GM18511 (cell line): ENCODE measurements around the gene RASA3.
"Not testable (repeated sequence)": the region's sequence is repeated elsewhere in the genome, so short reads cannot be mapped to it uniquely, and the experiment has no call there.

ENCODE experiments used
- ATAC-seq: cut with Tn5 transposase; IDR thresholded peaks from one replicate; pipeline ENCODE4 v1.9.1; 2021; ENCODE audit warnings: mild to moderate bottlenecking, moderate library complexity; ENCODE audit not compliant: unreplicated experiment

Gene RASA3

DNA sequence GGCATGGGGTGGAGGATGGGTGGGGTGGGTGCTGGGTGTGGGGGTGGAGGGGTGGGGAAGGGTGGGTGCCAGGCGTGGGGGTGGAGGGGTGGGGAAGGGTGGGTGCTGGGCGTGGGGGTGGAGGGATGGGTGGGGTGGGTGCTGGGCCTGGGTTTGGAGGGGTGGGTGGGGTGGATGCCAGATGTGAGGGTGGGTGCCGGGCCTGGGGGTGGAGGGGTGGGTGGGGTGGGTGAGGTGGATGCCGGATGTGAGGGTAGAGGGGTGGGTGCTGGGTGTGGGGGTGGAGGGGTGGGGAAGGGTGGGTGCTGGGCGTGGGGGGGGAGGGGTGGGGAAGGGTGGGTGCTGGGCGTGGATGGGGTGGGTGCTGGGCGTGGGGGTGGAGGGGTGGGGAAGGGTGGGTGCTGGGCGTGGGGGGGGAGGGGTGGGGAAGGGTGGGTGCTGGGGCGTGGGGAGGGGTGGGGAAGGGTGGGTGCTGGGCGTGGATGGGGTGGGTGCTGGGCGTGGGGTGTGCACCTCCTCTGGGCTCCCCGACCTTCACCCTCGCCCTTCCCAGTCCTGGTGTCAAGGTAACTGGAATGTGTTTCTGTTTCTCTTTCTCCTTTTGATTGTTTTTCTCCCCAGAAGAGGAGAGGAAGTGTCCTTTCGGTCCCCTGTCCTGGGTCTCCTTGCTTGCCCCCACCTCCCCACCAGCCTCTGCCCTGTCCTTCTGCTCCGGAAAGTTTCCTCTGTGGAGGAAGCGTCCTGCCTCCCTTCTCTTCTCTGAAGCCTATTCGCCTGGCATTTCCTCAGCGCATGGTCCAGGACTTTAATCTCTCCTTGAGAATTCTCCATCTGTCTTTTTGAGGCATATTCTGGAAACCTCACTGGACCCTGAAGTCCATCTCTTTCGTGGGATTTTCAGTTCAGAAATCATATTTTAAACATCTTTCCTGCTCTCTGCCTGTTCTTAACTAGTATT is 23.8 kb upstream of the RASA3 start:
- ATAC-seq, result no peak

DNA sequence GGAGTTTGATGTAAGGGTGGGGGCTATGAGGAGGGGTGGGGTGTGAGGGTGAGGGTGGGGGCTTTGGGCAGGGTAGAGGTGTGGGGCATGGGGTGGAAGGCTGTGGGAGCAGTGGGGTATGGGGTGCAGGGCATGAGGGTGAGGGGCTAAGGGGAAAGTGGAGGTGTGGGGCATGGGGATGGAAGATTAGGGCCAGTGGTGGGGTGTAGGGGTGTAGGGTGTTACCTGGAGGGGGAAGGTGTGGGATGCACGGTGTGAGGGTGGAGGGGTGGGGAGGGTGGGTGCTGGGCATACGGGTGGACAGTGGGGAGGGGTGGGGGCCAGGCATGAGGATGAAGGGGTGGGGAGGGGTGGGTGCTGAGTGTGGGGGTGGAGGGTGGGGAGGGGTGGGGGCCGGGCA is 22.9 kb upstream of the RASA3 start:
- ATAC-seq, result no peak

DNA sequence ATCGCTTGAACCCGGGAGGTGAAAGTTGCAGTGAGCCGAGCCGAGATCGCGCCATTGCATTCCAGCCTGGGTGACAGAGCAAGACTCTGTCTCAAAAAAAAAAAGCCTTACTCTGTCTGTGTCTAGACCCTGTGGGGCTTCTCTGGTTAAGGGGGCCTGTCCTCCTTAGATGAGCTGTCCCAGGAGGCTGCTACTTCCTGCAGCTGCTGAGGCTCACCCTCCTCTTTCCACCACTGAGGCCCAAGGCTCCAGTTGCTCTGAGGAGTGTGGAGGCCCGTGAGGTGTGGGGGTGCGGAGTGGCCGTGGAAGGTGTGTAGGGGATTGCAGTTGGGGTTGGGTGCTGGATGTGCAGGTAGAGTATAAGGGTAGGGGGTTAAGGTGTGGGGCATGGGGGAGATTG is 22.1 kb upstream of the RASA3 start:
- no peak for ATAC-seq

DNA sequence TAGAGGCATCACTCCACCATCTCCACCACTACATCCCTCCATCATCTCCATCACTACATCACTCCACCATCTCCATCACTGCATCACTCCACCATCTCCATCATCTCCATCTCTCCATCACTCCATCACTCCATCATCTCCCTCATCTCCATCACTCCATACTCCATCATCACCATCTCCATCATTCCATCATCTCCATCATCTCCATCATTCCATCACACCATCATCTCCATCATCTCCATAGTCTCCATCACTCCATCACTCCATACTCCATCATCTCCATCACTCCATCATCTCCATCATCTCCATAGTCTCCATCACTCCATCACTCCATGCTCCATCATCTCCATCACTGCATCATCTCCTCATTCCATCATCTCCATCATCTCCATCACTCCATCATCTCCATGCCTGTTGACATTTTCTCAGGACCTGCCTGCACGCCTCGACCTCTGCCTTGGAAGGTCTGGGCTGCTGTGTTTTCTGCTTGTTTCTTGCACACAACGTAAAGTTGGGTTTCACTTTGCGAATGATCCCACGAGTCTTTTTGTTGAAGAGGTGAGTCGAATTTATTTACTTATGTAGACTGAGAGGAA is 21.2 kb upstream of the RASA3 start:
- no peak for ATAC-seq

DNA sequence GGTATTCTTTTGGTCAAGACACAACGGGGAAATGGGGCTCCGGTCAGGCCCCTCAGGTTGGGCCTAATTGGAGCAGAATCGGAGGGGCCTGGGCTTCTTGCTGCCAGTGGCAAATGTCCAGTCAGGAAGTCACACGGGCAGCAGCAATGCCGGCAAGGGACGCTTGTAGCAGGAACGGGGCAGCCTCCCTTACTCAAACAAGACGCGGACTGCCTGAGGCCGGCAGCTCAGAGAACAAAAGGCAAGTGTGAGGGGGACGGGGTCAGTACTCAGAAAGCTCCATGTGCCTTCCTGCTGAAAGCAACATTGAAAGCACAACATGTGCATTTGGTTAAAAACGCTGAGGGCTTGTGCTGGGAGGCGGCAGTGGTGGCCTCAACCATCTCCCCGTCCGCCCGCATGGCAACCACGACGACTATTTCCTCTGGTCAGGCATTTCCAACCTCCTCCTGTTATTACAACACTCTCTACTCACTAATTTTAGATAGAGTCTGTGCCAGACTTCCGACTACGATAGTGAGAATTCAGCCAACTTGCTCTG is 20.5 kb upstream of the RASA3 start:
- no peak for ATAC-seq

DNA sequence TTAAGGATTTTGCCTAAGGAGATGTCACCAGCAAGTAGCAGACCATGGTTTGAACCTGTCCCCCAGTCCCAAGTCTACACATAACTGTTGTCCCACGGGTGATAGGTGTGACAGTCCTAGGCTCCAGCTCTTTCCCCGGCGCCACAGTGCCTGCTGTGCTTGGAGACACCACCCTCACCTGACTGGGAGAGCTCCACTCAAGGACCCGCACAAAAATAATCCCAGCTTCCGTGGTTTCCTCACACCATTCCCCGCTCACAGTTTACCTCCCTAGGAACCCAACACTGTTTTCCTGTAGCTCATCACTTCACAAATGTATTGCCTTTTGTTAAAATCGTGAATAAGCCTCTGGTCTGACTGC is 19.8 kb upstream of the RASA3 start:
- no peak for ATAC-seq

DNA sequence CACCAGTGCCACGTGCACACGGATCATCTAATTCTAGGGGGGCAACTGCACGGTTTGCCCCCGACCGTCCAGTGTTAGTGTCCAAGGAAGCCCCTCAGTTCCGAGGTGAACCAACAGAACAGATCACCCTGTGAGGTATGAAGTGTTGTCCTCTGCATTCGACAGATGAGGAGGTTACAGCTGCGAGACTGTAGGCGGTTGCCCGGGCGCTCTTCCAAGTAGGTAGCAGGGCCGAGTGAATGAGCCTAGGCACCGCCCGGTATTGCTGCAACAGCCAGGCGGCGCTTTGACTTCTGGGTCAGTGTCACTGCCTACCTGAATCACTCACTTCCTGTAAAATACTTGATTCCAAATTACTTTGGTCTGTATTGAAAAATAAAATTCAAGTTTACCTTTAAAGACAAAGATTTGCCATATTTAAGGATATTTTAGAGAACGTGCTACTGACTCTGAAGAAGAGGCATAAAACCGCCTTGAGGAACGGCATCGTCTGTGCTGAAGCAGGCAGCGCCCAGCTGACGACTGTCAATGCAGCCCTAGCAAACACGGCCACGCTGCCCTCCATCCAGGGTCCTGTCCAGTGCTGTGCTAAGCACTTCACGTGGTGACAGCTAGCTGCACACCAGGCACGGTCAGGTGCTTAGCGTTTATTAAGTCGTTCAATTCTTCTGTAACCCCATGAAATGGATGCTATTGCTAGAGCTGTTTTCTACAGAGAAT is 19.3 kb upstream of the RASA3 start:
- no peak for ATAC-seq

DNA sequence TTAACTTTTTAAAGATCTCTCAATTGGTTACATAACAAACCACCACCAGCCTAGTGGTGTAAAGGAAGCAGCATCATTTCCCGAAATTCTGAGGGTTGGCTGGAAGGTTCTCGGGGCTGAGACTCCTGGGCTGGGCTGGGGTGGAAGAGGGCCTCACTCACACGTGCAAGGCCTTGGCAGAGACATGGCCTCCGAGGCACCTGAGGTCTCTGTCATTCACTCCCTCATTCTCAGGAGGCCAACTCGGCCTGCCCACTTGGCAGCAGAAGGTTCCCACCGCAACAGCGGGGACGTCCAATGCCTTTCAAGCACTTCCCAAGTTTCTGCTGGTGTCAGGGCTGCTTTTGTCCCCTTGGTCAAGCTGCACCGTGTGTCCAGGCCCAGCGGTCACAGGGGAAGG is 18.6 kb upstream of the RASA3 start:
- no peak for ATAC-seq

DNA sequence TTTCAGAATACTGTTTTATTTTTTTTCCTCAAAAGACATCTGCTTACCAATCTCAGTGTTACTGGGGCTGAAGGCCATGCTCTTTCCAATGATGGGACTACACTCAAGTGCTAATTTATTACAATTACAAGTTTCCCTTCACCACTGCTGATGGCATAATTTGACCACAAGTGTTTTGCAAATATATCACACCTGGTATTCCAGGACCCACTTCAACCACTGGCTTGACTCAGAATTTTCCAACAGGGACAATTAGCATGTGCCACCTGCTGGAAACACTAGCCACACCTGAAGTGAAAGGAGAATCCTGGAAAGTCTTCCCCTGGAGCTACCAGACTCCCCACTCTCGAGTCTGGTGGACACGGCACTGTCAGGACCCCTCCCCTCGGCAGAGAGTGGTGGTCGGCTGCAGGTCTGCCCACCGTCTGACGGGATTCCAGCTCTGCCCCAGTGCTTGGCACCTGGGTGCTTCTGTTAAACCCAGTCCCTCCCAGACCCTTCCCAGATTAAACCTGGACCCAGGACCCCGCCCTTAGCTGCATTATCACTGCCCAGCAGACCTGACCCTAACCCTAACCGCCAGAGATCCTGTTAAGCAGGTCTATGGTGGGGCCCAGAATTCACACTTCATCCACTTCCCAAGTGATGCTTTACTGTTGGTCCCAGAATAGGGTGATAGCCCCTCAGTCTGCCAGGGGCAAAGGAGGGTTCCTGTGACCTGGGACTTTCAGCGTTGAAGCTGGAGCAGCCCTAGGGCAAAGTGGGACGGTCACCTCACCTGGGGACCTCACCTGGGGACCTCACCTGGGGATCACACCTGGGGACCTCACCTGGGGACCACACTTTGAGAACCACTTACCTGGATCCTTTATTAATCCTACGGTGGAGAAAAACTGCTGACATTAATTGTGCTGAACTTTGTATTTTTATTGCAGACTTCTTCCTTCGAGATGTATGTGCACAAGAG is 17.6 kb upstream of the RASA3 start:
- no peak for ATAC-seq

DNA sequence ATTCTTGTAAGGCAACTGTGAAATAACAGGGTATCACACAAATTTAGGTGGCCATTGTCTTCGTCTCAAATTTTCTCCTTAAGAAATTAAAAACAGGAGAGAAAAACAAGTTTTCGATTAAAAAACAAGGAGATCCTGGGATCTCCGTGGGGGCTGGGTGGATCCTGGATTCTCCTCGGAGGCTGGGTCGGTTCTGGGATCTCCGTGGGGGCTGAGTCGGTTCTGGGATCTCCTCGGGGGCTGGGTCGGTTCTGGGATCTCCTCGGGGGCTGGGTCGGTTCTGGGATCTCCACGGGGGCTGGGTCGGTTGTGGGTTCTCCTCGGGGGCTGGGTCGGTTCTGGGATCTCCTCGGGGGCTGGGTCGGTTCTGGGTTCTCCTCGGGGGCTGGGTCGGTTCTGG is 16.5 kb upstream of the RASA3 start:
- not testable (repeated sequence) for ATAC-seq

DNA sequence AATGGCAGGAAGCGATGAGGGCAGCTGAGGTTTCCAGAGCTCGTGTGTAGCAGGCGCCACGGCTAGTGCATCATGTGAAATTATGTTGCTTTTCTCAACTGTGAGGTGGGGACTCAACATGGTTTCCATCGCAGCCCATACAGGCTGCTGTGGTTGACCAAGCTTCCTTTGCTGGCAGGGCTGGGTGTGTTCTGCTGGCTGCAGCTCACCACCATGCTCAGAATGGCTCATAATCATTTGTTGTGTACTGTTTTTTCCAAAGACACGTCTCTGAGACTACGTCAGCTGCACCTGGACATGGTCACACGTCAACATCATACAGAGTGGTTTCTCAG is 16.1 kb upstream of the RASA3 start:
- peak; percentile 88 for ATAC-seq

DNA sequence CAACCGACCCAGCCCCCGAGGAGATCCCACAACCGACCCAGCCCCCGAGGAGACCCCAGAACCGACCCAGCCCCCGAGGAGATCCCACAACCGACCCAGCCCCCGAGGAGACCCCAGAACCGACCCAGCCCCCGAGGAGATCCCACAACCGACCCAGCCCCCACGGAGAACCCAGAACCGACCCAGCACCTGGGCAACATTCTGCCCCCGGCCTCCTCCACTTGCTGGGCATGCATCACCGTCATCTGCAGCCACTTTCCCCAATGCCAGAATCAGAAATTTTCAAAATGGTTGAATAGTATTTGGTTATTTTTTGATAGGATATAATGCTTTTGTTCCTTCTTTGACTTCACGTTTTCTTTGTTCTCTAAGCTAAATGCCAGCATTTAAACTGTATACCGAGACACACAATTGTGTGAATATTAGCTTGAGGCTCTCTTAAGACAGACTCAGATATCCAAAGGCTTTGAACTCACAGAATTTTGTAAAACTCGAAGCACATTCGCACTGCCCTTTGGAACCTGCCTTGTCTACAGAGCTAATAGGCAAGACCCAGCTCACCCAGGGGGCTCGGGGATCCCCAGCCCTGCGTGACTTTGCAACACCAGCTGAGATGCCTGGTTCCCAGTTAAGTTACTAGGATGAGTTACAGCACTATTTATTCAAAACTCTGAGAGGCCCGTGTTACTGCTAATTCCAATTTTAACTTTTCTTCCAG is 15.5 kb upstream of the RASA3 start:
- ATAC-seq, result peak; percentile 26

DNA sequence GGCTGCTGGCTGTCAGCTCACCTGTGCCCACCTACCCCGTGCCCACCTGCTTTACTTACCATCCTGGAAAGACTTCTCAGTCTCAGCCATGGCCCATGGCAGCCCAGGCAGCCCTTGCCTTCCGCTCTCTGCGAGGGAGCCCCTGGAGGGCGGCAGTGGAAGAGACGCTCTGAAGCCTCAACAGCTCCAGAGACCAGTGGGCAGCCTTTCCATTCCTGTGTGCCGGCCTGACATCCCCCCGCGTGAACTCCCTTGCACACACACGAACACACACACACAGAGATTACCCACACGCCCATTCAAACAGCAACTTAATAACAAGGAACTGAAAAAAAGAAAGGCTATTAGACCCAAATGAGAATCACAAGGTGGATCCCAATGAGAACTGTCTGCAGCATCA is 14.2 kb upstream of the RASA3 start:
- no peak for ATAC-seq

DNA sequence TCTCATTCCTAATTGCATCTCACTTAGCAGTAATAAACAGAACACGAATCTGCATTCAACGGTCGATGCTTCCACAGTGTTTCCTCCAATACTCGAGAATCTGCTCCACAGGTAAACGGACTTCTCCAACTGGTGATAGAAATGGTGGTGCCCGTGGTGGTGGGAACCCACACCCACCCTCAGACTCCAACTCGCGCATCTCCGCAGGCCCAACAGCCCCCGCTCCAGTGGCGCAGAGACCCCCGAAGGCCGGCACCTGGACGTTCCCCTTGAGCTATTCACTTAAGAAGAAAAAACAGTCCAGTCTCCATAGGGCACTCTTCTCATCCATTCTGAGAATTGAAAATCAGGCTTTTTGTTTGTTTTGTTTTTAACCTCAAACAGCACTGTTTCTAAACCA is 13.8 kb upstream of the RASA3 start:
- ATAC-seq, result no peak

DNA sequence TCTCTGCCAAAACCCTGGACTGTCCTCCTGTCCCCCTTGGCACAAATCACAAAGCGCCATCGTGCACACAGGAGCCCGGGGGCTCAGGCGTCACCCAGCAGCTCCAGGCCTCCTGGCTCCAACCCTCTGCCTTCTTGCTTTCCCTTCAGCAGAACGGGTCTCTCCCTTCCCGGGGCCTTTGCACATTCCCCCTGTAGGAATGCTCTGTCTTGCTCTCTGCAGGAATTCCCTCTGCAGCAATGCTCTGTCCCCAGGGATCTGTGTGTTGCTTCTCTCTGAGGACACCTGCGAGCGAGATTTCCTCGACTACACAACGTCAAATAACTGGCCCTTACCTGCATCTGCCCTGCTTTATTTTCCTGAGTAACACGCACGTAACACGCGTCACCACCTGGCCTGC is 13.3 kb upstream of the RASA3 start:
- no peak for ATAC-seq

DNA sequence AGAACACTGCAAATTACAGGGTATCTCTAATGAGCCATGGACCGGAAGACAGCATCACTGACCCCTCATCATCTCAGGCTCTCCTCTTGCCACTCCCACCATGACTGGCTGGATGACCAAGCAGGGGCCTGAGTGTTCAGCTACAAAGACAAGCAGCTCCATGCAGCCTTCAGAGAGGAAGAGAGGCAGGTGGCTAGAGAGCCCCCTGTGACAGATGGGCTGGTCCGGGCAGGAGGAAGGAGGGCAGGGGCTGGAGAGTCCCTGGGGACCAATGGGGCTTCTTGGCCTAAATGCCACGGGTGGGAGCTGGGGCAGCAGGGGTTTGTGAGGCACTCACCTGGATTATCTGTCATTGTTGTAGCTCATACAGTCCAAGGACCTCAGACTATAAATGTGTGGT is 12.8 kb upstream of the RASA3 start:
- no peak for ATAC-seq

DNA sequence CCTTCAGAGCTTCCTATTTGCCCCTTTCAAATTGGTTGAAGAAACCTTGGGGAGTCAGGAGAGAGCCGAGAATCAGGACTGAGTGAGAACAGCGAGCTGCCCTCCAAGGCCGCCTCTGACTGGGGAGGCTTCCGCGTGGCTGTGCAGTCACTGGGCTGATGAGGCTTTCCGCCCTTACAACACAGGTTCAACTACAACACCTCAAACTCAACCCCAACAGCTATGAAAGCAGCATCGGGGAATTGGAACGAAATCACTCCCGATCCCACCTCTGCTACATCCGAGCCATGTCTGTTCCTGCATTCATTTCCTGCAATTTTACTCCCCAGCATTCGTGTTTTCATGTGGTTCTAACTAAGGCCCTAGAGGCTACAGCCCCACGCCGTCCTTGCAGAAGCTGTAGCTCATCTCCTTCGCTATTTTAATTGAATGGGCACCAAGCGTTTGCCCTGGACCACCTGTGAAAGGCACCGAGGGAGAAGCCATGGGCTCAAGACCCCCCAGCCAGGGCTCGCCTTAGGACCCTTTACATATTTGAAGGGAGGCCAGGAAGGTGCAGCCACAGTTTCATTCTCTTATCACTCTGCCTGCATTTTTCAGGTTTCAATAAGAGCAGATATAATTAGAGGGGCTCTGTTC is 12.3 kb upstream of the RASA3 start:
- ATAC-seq, result no peak

DNA sequence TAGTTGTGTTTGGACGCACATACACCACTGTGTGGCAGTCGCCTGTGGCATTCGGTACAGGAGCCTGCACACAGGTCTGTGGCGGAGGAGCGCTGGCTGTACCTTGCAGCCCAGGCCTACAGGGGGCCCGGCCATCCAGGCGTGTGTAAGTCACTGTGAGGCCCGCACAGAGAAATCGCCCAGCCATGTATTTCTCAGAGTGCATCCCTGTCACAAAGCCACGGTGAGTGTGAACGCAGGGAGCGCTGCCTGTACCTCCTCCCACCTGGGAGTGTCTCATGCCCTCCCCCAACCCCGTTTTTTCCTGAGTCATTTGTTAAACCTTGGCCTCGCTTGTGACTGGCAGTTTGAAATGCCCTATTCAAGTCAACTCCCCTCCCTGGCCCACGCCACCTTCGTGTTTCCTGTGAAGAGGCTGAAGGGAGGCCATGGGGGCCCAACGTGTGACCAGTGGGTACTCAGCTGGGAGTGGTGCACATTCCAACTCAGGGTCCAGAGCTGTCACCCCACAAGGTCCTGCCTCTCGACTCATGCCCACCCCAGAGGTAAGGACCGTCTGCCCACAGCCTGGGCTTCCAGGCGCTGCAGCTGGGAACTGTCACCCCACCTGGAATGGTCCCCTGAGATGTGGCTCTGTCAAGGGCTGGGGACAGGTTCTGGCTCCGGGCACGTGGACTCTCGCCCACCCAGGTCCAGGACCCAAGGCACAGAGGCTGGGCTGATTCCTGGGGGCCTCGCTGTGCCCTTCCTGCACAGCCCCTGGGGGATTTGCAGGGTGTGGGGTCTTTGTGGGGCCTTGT is 11.6 kb upstream of the RASA3 start:
- ATAC-seq, result no peak
